H1 (cell line): Measurements from ENCODE around the gene EPB41L2. TPM values are rescaled to one million over a fixed set of nuclear protein-coding genes. Genes with fewer than 3 reads are reported as not detected.

Experiments
- CEBPB ChIP-seq: IDR thresholded peaks from 2 replicates; pipeline ENCODE4 v1.6.1; 2012; ENCODE audit warnings: low read depth, low read length
- PHF8 ChIP-seq: fragments of 200-600 bp; sonication (generic); conservative IDR thresholded peaks from 2 replicates; pipeline ENCODE4 v1.7.1; 2012; ENCODE audit warnings: low read depth, mild to moderate bottlenecking, inconsistent platforms, low read length, moderate library complexity
- RNF2 ChIP-seq: fragments of 200-900, 300-1000 bp; sonication (generic); IDR thresholded peaks from 2 replicates; pipeline ENCODE4 v1.7.1; 2016; ENCODE audit warnings: borderline replicate concordance, low read depth, mild to moderate bottlenecking, antibody characterized with exemption, low read length; ENCODE audit not compliant: poor library complexity, severe bottlenecking; ENCODE audit errors: missing control alignments
- SUZ12 ChIP-seq: fragments of 200-600 bp; sonication (generic); IDR thresholded peaks from 2 replicates; pipeline ENCODE4 v1.6.1; 2012; ENCODE audit warnings: mild to moderate bottlenecking, inconsistent platforms, low read length, moderate library complexity, mixed read lengths
- TAF1 ChIP-seq: IDR thresholded peaks from 2 replicates; pipeline ENCODE4 v1.6.1; 2011; ENCODE audit warnings: mild to moderate bottlenecking, low read depth, low read length
- polyA plus RNA-seq, 7 experiments: library from polyadenylated mRNA; depleted of rRNA in 3 of 7; stranded (reverse) in 5 of 7; unstranded in 2 of 7; fragments of >200 nt in 5 of 7; fragments of 200-250 nt in 2 of 7; gene quantifications; 1 replicate in 5 of 7; 2 replicates in 1 of 7; 4 replicates in 1 of 7; pipeline versions ENCODE4 v1.2.1 to v1.2.3, GENCODE V29; 2011 to 2013; ENCODE audit warnings: missing spikeins in 2 of 7, mixed read lengths in 2 of 7
- total RNA-seq: library from RNA; stranded (reverse); fragmentation: NEBNext Ultra II Directional; extraction: Animal tissue kit (Norgen Biotek cat#: 25700); gene quantifications from 2 replicates; pipeline ENCODE4 v1.2.1, GENCODE V29; 2021

Gene EPB41L2
- total and polyA plus RNA-seq, 2 of the 8 experiments (the other 6 are each of a cell fraction or from before 2014, with no cell fraction given): 22.5 to 123 TPM

DNA sequence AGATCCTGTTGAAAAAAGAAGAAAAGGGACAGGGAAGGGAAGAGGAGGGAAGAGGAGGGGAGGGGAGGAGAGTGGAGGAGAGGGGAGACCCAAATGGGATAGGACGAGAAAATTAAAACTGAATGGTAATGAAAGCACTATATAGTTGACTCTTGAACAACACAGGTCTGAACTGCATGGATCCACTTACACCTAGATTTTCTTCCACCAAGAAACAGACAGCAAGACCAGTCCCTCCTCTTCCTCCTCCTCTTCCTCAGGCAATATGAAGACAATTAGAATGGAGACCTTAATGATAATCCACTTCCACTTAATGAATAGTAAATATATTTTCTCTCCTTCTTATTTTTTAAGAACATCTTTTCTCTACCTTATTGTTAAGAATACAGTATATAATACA, 113.5 kb downstream of the EPB41L2 start (continued):
- TF ChIP-seq RNF2 (no peak), PHF8 (no peak), CEBPB (no peak), TAF1 (no peak), SUZ12 (no peak)
